Measurements from ENCODE around the gene IFNL3. TPM values are rescaled to one million over a fixed set of nuclear protein-coding genes. Genes with fewer than 3 reads are reported as not detected.

The IFNL3 gene
- total RNA-seq, 2 donors from 2014 or later = not detected

GRCh38 chr19:39197808-39198207 lies 47.0 kb downstream of the IFNL3 start:
- ATAC-seq (no peak), DNase-seq (no peak)
- intact Hi-C loops (cut with DNase I, micrococcal nuclease) = no loop called here

- ATAC-seq = no peak
- intact Hi-C loops (cut with DNase I, micrococcal nuclease) = no loop called here
- no peak for DNase-seq
Measured at GRCh38 chr19:39196860-39197562, 47.8 kb downstream of the IFNL3 start, which contains the start of gene NCCRP1. NCCRP1 (plus strand) TSS chr19:39196964; CDS start chr19:39196983, 19 bp downstream.

GRCh38 chr19:39196320-39196719 lies 48.5 kb downstream of the IFNL3 start:
- no peak for ATAC-seq
- no peak for DNase-seq
- intact Hi-C loops (cut with DNase I, micrococcal nuclease) = no loop called here

GRCh38 chr19:39195755-39196154 lies 49.1 kb downstream of the IFNL3 start:
- ATAC-seq (peak; percentile 42), DNase-seq (no peak)
- intact Hi-C loops (cut with DNase I, micrococcal nuclease) = no loop called here

GRCh38 chr19:39194832-39195542 lies 49.8 kb downstream of the IFNL3 start:
- DNase-seq (no peak), ATAC-seq (no peak)
- intact Hi-C loops (cut with DNase I, micrococcal nuclease) = no loop called here

GRCh38 chr19:39193803-39194202 lies 51.0 kb downstream of the IFNL3 start:
- intact Hi-C loops (cut with DNase I, micrococcal nuclease) = no loop called here
- ATAC-seq (peak; percentile 61), DNase-seq (no peak)

Other genes starting within 250 kb of the IFNL3 start
- gene FBXO27, start 212.5 kb downstream of the IFNL3 start, total RNA-seq = 1 to 10 TPM in 1 of 2 donors, not detected in 1; 2.8 TPM
- not detected for gene ACP7, start 160.6 kb downstream of the IFNL3 start, total RNA-seq
- 10 to 100 TPM; 85.0 to 96.9 TPM for gene PAK4, start 119.2 kb downstream of the IFNL3 start, total RNA-seq
- gene NCCRP1, start 48.0 kb downstream of the IFNL3 start, total RNA-seq = not detected
- not detected for gene SYCN, start 40.7 kb downstream of the IFNL3 start, total RNA-seq
- not detected for gene IFNL4, start 3.9 kb upstream of the IFNL3 start, total RNA-seq
- not detected for gene IFNL2, start 23.4 kb upstream of the IFNL3 start, total RNA-seq
- not detected for gene IFNL1, start 51.4 kb upstream of the IFNL3 start, total RNA-seq
- under 1 TPM; 0.18 to 0.61 TPM for gene LRFN1, start 75.9 kb upstream of the IFNL3 start, total RNA-seq
- gene GMFG, start 91.0 kb upstream of the IFNL3 start, total RNA-seq = 10 to 100 TPM in 1 of 2 donors, 1 to 10 TPM in 1; 7.0 to 17.8 TPM
- gene SAMD4B, start 97.4 kb upstream of the IFNL3 start, total RNA-seq = 10 to 100 TPM; 65.2 to 72.2 TPM
- gene PAF1, start 146.1 kb upstream of the IFNL3 start, total RNA-seq = 10 to 100 TPM; 30.5 to 31.2 TPM
- gene MED29, start 146.4 kb upstream of the IFNL3 start, total RNA-seq = 10 to 100 TPM; 30.4 to 32.4 TPM
- 100 to 1,000 TPM; 152 to 391 TPM for gene ZFP36, start 161.8 kb upstream of the IFNL3 start, total RNA-seq
- gene PLEKHG2, start 167.7 kb upstream of the IFNL3 start, total RNA-seq = 1 to 10 TPM; 6.2 to 9.3 TPM
- gene RPS16, start 190.9 kb upstream of the IFNL3 start, total RNA-seq = 1,000 to 10,000 TPM; 1,556 to 1,578 TPM
- gene SUPT5H, start 200.6 kb upstream of the IFNL3 start, total RNA-seq = 100 to 1,000 TPM in 1 of 2 donors, 10 to 100 TPM in 1; 89.1 to 101 TPM
- gene TIMM50, start 235.8 kb upstream of the IFNL3 start, total RNA-seq = 10 to 100 TPM; 40.8 to 47.8 TPM